MM.1S (cell line): ENCODE measurements around the gene SNX7.

Experiments
- EZH2 ChIP-seq: fragments of 300-600 bp; sonication (generic); optimal IDR thresholded peaks from 2 replicates; pipeline ENCODE3; 2017; ENCODE audit warnings: low read depth, mild to moderate bottlenecking, antibody characterized with exemption, low read length, mixed read lengths
- EZH2phosphoT487 ChIP-seq: fragments of 300-600 bp; sonication (generic); IDR thresholded peaks from 2 replicates; pipeline ENCODE4 v1.6.1; 2018; ENCODE audit warnings: antibody characterized with exemption, low read length
- TF ChIP-seq, protein P1 (sequence below): fragments of 300-600 bp; sonication (generic); IDR thresholded peaks from 2 replicates; pipeline ENCODE4 v1.5.1; 2016; ENCODE audit warnings: antibody characterized with exemption, low read length, mixed read lengths

DNA sequence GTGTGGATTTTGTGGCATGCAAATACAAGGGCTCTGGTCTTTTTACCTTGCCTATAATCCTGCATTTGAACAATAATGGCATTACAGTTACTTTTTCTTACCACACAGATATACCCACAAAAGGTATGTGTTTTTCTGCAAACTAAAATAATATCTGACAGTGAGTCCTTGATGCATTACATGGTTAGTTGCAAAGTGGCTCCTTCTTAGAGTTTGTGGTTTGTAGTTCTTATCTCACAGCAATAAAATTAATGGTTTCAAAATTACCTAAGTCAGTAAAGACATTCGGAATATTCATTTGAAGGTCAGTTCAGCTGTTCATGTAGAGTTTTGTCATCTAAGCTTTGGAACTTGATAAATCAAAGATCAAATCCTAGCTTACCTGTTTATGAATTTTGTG lies 43.5 kb downstream of the SNX7 start:
- TF ChIP-seq, protein P1, sequence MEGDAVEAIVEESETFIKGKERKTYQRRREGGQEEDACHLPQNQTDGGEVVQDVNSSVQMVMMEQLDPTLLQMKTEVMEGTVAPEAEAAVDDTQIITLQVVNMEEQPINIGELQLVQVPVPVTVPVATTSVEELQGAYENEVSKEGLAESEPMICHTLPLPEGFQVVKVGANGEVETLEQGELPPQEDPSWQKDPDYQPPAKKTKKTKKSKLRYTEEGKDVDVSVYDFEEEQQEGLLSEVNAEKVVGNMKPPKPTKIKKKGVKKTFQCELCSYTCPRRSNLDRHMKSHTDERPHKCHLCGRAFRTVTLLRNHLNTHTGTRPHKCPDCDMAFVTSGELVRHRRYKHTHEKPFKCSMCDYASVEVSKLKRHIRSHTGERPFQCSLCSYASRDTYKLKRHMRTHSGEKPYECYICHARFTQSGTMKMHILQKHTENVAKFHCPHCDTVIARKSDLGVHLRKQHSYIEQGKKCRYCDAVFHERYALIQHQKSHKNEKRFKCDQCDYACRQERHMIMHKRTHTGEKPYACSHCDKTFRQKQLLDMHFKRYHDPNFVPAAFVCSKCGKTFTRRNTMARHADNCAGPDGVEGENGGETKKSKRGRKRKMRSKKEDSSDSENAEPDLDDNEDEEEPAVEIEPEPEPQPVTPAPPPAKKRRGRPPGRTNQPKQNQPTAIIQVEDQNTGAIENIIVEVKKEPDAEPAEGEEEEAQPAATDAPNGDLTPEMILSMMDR, result no peak
- TF ChIP-seq EZH2 (no peak), EZH2phosphoT487 (no peak)
